AG04450 (cell line): Measurements from ENCODE around the gene PDCD6IP. TPM values are rescaled to one million over a fixed set of nuclear protein-coding genes. Genes with fewer than 3 reads are reported as not detected.
"Not testable (repeated sequence)": the region's sequence is repeated elsewhere in the genome, so short reads cannot be mapped to it uniquely, and the experiment has no call there.

ENCODE experiments used
- CTCF ChIA-PET: fragments of 300-600, 350-600 bp; formaldehyde crosslinking; extraction: SDS; loops from one replicate; lab custom pipeline; 2022; ENCODE audit warnings: antibody characterized with exemption, inconsistent platforms; lab: Charles Lee
- POLR2A ChIA-PET: fragments of 350-600 bp; formaldehyde crosslinking; extraction: SDS; loops from one replicate; lab custom pipeline; 2021; ENCODE audit warnings: antibody characterized with exemption, inconsistent platforms; lab: Yijun Ruan, JAX
- DNase-seq: peaks from one replicate; pipeline ENCODE4 v3.0.0-alpha.2; 2011; ENCODE audit warnings: low read depth, low spot score
- H3K27ac ChIP-seq: one replicate; pipeline ENCODE4 v1.5.1; 2012; ENCODE audit warnings: low read depth, low read length, control low read depth
- H3K27me3 ChIP-seq: one replicate; pipeline ENCODE4 v1.6.0; 2012; ENCODE audit warnings: low read length; ENCODE audit not compliant: control insufficient read depth, insufficient read depth
- H3K4me3 ChIP-seq: 2 replicates; pipeline ENCODE4 v1.5.1; 2011; ENCODE audit warnings: mild to moderate bottlenecking, low read depth, low read length, control low read depth
- H3K9me3 ChIP-seq: 2 replicates; pipeline ENCODE4 v1.5.1; 2012; ENCODE audit warnings: low read length; ENCODE audit not compliant: control insufficient read depth, insufficient read depth
- polyA minus RNA-seq: library from RNA; depleted of rRNA, polyadenylated mRNA; stranded (reverse); fragments of >200 nt; gene quantifications from 2 replicates; pipeline ENCODE4 v1.2.3, GENCODE V29; 2011; rRNA and poly(A)+ RNA removed
- polyA plus RNA-seq: library from polyadenylated mRNA; depleted of rRNA; stranded (reverse); fragments of >200 nt; gene quantifications from 2 replicates; pipeline ENCODE4 v1.2.3, GENCODE V29; 2011; rRNA removed
- TF ChIP-seq, protein P1 (sequence below): IDR thresholded peaks from 2 replicates; pipeline ENCODE4 v1.5.1; 2011; ENCODE audit warnings: low read depth, low read length, control low read depth, inconsistent platforms

Gene PDCD6IP, protein sequence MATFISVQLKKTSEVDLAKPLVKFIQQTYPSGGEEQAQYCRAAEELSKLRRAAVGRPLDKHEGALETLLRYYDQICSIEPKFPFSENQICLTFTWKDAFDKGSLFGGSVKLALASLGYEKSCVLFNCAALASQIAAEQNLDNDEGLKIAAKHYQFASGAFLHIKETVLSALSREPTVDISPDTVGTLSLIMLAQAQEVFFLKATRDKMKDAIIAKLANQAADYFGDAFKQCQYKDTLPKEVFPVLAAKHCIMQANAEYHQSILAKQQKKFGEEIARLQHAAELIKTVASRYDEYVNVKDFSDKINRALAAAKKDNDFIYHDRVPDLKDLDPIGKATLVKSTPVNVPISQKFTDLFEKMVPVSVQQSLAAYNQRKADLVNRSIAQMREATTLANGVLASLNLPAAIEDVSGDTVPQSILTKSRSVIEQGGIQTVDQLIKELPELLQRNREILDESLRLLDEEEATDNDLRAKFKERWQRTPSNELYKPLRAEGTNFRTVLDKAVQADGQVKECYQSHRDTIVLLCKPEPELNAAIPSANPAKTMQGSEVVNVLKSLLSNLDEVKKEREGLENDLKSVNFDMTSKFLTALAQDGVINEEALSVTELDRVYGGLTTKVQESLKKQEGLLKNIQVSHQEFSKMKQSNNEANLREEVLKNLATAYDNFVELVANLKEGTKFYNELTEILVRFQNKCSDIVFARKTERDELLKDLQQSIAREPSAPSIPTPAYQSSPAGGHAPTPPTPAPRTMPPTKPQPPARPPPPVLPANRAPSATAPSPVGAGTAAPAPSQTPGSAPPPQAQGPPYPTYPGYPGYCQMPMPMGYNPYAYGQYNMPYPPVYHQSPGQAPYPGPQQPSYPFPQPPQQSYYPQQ
- polyA plus RNA-seq (134 and 188 TPM in 2 replicates), polyA minus RNA-seq (90.5 and 108 TPM in 2 replicates)

DNA sequence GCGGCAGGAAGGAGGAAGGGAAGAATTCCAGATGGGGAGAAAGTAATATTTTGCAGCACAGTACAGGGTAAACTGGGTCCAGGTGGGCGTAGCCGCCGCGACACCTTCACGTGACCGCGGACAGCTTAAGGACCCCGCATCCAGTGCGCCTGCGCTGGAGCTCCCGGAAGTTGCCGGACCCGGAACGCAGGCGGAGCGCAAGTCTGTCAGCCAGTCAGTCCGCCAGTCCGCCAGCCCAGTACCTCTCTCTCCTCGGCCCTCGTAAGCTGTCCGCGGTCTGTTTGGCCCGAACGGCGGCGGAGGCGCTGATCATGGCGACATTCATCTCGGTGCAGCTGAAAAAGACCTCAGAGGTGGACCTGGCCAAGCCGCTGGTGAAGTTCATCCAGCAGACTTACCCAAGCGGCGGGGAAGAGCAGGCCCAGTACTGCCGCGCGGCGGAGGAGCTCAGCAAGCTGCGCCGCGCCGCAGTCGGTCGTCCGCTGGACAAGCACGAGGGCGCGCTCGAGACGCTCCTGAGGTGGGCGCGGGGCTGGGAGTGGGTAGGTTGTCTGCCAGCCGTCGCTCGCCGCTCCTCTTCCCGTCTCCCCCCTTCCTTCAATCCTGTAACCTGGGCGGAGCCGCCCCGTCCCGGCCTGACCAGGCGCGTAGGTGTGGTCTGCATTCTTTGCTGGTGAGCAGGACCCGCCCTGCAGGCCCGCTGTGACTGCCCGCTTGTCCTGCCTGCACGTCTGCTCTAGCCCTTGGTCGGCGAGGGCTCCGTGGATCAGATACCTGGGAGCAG is at the start of gene PDCD6IP:
Gene PDCD6IP, plus strand, starts transcription at position 213 of the 784 bp plus-strand sequence. Its CDS starts 99 bp downstream, at position 312.
- H3K27ac ChIP-seq, result peak within 1 kb of the TSS; percentile 96
- H3K4me3 ChIP-seq, result peak within 1 kb of the TSS; percentile 76
- H3K9me3 ChIP-seq, result no peaks in the 10 kb centered on the region
- TF ChIP-seq, protein P1, sequence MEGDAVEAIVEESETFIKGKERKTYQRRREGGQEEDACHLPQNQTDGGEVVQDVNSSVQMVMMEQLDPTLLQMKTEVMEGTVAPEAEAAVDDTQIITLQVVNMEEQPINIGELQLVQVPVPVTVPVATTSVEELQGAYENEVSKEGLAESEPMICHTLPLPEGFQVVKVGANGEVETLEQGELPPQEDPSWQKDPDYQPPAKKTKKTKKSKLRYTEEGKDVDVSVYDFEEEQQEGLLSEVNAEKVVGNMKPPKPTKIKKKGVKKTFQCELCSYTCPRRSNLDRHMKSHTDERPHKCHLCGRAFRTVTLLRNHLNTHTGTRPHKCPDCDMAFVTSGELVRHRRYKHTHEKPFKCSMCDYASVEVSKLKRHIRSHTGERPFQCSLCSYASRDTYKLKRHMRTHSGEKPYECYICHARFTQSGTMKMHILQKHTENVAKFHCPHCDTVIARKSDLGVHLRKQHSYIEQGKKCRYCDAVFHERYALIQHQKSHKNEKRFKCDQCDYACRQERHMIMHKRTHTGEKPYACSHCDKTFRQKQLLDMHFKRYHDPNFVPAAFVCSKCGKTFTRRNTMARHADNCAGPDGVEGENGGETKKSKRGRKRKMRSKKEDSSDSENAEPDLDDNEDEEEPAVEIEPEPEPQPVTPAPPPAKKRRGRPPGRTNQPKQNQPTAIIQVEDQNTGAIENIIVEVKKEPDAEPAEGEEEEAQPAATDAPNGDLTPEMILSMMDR, result peak; percentile 25; the same call in 1 of the 2 replicates
- H3K27me3 ChIP-seq, result no peaks in the 10 kb centered on the region
- POLR2A ChIA-PET, result interaction anchor here (0.5 to 2.1 kb wide), 8 partner anchors 12 to 528 kb away, joined by 3 to 6 read pairs (median 4); partner anchors contain the start of gene UBP1
- CTCF ChIA-PET, result interaction anchor here (0.7 to 6.5 kb wide), 6 partner anchors 12 to 667 kb away, joined by 3 to 68 read pairs (median 5); no protein-coding TSS in a partner anchor
- DNase-seq, result peak; percentile 82

DNA sequence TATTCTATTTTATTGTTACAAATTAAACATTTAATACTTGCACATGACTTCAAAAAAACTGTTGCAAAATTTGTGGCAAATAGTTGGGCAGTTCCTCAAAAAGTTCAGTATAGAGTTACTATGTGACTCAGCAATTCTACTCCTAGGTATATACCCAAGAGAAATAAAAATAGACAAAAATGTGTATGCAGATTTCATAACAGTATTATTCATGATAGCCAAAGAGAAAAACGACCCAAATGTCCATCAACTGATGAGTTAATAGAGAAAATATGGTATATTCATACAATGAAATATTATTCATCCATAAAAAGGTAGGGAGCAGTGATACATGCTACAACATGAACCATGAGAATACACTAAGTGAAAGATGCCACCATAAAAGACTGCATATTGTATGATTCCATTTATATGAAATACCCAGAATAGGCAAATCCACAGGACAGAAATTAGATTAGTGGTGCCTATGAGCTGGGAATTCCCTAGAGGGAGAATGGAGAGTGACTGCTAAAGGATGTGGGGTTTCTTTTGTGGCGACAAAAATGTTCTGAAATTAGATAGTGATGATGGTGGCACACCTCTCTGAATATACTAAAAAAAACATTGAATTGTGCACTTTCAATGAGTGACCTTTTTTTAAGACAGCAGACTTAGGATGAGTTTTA is 48.8 kb upstream of the PDCD6IP start:
- H3K4me3 ChIP-seq, result no peak overlapping the region
- peak; percentile 20 for DNase-seq
- POLR2A ChIA-PET, result no interaction called here
- H3K27ac ChIP-seq, result no peak overlapping the region
- H3K9me3 ChIP-seq, result peaks cover 12% of the 10 kb centered on the region; the same call in 1 of the 2 replicates
- TF ChIP-seq, protein P1, result no peak
- CTCF ChIA-PET, result no interaction called here
- H3K27me3 ChIP-seq, result no peaks in the 10 kb centered on the region

DNA sequence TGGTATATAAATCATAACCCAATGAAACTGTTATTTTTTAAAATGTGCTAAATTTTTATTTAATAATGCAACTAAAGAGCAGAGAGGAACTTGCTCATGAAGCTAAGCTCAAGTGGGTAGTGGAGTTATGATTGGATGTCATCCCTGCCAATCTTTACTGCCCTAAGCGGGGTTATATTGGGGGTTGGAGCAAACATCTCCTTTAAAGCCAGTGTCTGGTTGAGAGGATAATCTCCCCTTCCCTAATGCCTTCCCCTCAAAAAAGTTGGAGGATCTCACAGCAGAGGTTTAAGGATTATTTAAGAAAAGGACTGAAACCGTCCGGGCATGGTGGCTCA is 48.2 kb upstream of the PDCD6IP start:
- Histone ChIP-seq H3K27me3 (no peaks in the 10 kb centered on the region), H3K9me3 (peaks cover 13% of the 10 kb centered on the region; the same call in 1 of the 2 replicates), H3K4me3 (no peak overlapping the region), H3K27ac (no peak overlapping the region)
- POLR2A ChIA-PET, result no interaction called here
- TF ChIP-seq, protein P1, result no peak
- CTCF ChIA-PET, result interaction anchor here (1.2 kb wide), 1 partner anchor 27 kb away, joined by 8 read pairs; no protein-coding TSS in a partner anchor
- no peak for DNase-seq

DNA sequence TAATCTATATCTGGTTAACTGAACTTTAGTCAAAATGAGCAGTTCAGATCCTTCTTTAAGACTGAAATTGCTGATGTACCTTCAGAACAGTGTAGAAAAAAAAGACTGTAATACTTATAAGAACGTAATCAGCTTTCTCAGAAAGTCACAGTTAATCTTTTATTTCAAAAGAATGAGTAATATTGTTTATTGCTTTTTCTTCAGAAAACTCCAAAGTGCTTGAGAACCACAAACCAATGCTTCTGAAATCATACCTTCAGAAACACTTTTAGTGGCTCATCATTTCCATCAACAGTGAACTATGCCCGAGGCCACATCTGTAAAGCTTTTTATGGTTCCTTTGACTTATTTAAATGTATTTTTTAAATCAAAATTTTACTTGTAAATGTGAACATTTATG is 47.1 kb upstream of the PDCD6IP start:
- POLR2A ChIA-PET, result no interaction called here
- no peak for DNase-seq
- CTCF ChIA-PET, result interaction anchor here (0.9 to 1.6 kb wide), 4 partner anchors 25 to 620 kb away, joined by 3 to 9 read pairs (median 8); no protein-coding TSS in a partner anchor

DNA sequence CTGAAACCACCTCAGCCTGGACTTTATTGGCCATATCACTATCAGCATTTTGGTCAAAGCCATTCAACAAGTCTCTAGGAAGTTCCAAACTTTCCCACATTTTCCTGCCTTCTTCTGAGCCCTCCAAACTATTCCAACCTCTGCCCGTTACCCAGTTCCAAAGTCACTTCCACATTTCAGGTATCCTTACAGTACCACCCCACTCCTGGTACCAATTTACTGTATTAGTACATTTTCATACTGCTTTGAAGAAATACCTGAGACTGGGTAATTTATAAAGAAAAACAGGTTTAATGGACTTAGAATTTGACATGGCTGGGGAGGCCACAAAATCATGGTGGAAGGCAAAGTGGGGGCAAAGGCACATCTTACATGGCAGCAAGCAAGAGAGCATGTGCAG is 44.0 kb upstream of the PDCD6IP start:
- H3K4me3 ChIP-seq, H3K27ac ChIP-seq, CTCF ChIA-PET, POLR2A ChIA-PET, DNase-seq, H3K27me3 ChIP-seq: not testable (repeated sequence)
- H3K9me3 ChIP-seq, result peaks cover 16% of the 10 kb centered on the region; the same call in 1 of the 2 replicates

More for the DNA sequence above, 47.1 kb upstream of the PDCD6IP start:
- Histone ChIP-seq H3K4me3 (no peak overlapping the region), H3K9me3 (peaks cover 16% of the 10 kb centered on the region; the same call in 1 of the 2 replicates), H3K27ac (no peak overlapping the region), H3K27me3 (no peaks in the 10 kb centered on the region)
- TF ChIP-seq, protein P1, result no peak
